ENCODE measurements around the gene IMP3.

The IMP3 gene

GRCh38 chr15:75640483-75641178 is 607 bp upstream of the IMP3 start:
- Histone ChIP-seq H3K18ac (ENCODE audit: low read length) (peak overlapping the region; percentile 59), H3K23ac (ENCODE audit: low read length) (no peak overlapping the region), H3K9ac (ENCODE audit: low read length) (peak overlapping the region; percentile 93), H3K4me2 (ENCODE audit: low read length) (peak overlapping the region; percentile 92), H3K79me2 (ENCODE audit: control insufficient read depth, insufficient read depth, low read length, poor library complexity) (peaks cover 9% of the 10 kb centered on the region), H3K79me1 (ENCODE audit: low read length) (peaks cover 10% of the 10 kb centered on the region), H3K4me1 (ENCODE audit: control insufficient read depth in 1 of 2, insufficient read depth in 2 of 2, low read length in 2 of 2) (peaks cover 0 to 11% of the 10 kb centered on the region in 2 experiments), H3K14ac (ENCODE audit: low read length) (peak overlapping the region; percentile 80), H2BK120ac (ENCODE audit: insufficient read depth, low read length, poor library complexity) (peak overlapping the region; percentile 67), H3K4ac (ENCODE audit: low read depth, low read length) (no peak overlapping the region), H2AFZ (ENCODE audit: insufficient read depth, low read length, poor library complexity) (peak overlapping the region; percentile 91), H3K27me3 (ENCODE audit: insufficient read depth, low read length) (no peaks in the 10 kb centered on the region), H3K4me3 (ENCODE audit: low read depth, low read length) (peak overlapping the region; percentile 76), H2AK5ac (ENCODE audit: low read length) (peak overlapping the region; percentile 75), H4K8ac (ENCODE audit: low read depth, low read length) (peak overlapping the region; percentile 89), H2BK5ac (ENCODE audit: low read depth, low read length, poor library complexity) (peak overlapping the region; percentile 54), H3K9me3 (ENCODE audit: insufficient read depth, low read depth, low read length) (no peaks in the 10 kb centered on the region), H3K36me3 (ENCODE audit: control insufficient read depth in 1 of 2, insufficient read depth in 2 of 2, low read length in 2 of 2) (peaks cover 0 to 4% of the 10 kb centered on the region in 2 experiments), H3K27ac (ENCODE audit: low read depth, low read length) (peak overlapping the region; percentile 69), H4K91ac (ENCODE audit: low read depth, low read length) (peak overlapping the region; percentile 68), H2BK12ac (ENCODE audit: low read length) (no peak overlapping the region), H4K12ac (ENCODE audit: low read depth, low read length) (peak overlapping the region; percentile 49)
- DNase-seq = peak in 1 of 2 donors; percentile 20
- no CpG with 5 or more reads among the region's 17 CpGs for WGBS (ENCODE audit: extremely low coverage, insufficient coverage, insufficient read length)

DNA sequence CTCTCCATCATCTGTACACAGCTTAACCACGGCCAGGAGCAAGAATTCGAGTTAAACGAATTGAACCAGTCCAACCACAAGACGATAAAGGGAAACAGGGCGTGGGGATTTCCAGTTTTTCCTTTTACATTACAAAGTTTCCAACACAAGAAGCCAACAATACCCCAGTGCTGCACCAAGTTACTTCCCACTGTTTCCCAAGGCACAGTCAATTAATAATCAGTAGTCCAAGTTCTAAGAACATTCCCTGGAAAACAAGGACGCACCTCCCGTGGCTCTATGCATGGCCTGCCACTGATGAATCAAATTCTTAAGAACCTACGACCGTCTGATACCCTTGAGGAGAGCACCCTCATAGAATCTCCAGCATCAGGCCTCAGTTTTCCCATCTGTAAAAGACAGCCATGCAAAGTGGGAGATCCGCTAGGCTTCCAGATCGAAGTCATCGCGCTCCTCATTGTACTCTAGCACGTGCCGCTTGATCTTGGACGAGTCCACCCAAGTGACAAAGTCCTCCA is 774 bp downstream of the IMP3 start:
- H3K36me3 ChIP-seq (ENCODE audit: control insufficient read depth in 1 of 2, insufficient read depth in 2 of 2, low read length in 2 of 2) = peaks cover 0 to 4% of the 10 kb centered on the region in 2 experiments
- H4K91ac ChIP-seq (ENCODE audit: low read depth, low read length) = peak overlapping the region; percentile 56
- H4K12ac ChIP-seq (ENCODE audit: low read depth, low read length) = peak overlapping the region; percentile 78
- no peak overlapping the region for H3K27ac ChIP-seq (ENCODE audit: low read depth, low read length)
- WGBS (ENCODE audit: extremely low coverage, insufficient coverage, insufficient read length) = no CpG with 5 or more reads among the region's 16 CpGs
- H3K4me3 ChIP-seq (ENCODE audit: low read depth, low read length) = peak overlapping the region; percentile 99
- peak overlapping the region; percentile 11 for H3K4ac ChIP-seq (ENCODE audit: low read depth, low read length)
- no peak overlapping the region for H2BK12ac ChIP-seq (ENCODE audit: low read length)
- H4K8ac ChIP-seq (ENCODE audit: low read depth, low read length) = peak overlapping the region; percentile 90
- no peak overlapping the region for H3K23ac ChIP-seq (ENCODE audit: low read length)
- H3K9me3 ChIP-seq (ENCODE audit: insufficient read depth, low read depth, low read length) = no peaks in the 10 kb centered on the region
- H3K9ac ChIP-seq (ENCODE audit: low read length) = peak overlapping the region; percentile 94
- H2AK5ac ChIP-seq (ENCODE audit: low read length) = peak overlapping the region; percentile 0
- peak overlapping the region; percentile 84 for H2AFZ ChIP-seq (ENCODE audit: insufficient read depth, low read length, poor library complexity)
- H3K4me2 ChIP-seq (ENCODE audit: low read length) = peak overlapping the region; percentile 96
- peaks cover 9% of the 10 kb centered on the region for H3K79me2 ChIP-seq (ENCODE audit: control insufficient read depth, insufficient read depth, low read length, poor library complexity)
- peaks cover 0 to 11% of the 10 kb centered on the region in 2 experiments for H3K4me1 ChIP-seq (ENCODE audit: control insufficient read depth in 1 of 2, insufficient read depth in 2 of 2, low read length in 2 of 2)
- H2BK5ac ChIP-seq (ENCODE audit: low read depth, low read length, poor library complexity) = no peak overlapping the region
- peaks cover 10% of the 10 kb centered on the region for H3K79me1 ChIP-seq (ENCODE audit: low read length)
- peak; percentile 28 to 58 for DNase-seq
- H3K14ac ChIP-seq (ENCODE audit: low read length) = peak overlapping the region; percentile 67
- peak overlapping the region; percentile 38 for H2BK120ac ChIP-seq (ENCODE audit: insufficient read depth, low read length, poor library complexity)
- no peaks in the 10 kb centered on the region for H3K27me3 ChIP-seq (ENCODE audit: insufficient read depth, low read length)
- peak overlapping the region; percentile 11 for H3K18ac ChIP-seq (ENCODE audit: low read length)

- no peak overlapping the region for H3K23ac ChIP-seq (ENCODE audit: low read length)
- peaks cover 9% of the 10 kb centered on the region for H3K79me2 ChIP-seq (ENCODE audit: control insufficient read depth, insufficient read depth, low read length, poor library complexity)
- peaks cover 10% of the 10 kb centered on the region for H3K79me1 ChIP-seq (ENCODE audit: low read length)
- peaks cover 0 to 4% of the 10 kb centered on the region in 2 experiments for H3K36me3 ChIP-seq (ENCODE audit: control insufficient read depth in 1 of 2, insufficient read depth in 2 of 2, low read length in 2 of 2)
- peaks cover 0 to 11% of the 10 kb centered on the region in 2 experiments for H3K4me1 ChIP-seq (ENCODE audit: control insufficient read depth in 1 of 2, insufficient read depth in 2 of 2, low read length in 2 of 2)
- H3K4me3 ChIP-seq (ENCODE audit: low read depth, low read length) = no peak overlapping the region
- no peak overlapping the region for H3K9ac ChIP-seq (ENCODE audit: low read length)
- no peak overlapping the region for H2AK5ac ChIP-seq (ENCODE audit: low read length)
- H4K12ac ChIP-seq (ENCODE audit: low read depth, low read length) = no peak overlapping the region
- H2BK5ac ChIP-seq (ENCODE audit: low read depth, low read length, poor library complexity) = no peak overlapping the region
- H3K27me3 ChIP-seq (ENCODE audit: insufficient read depth, low read length) = no peaks in the 10 kb centered on the region
- H3K14ac ChIP-seq (ENCODE audit: low read length) = no peak overlapping the region
- H3K4me2 ChIP-seq (ENCODE audit: low read length) = no peak overlapping the region
- no peak overlapping the region for H2BK120ac ChIP-seq (ENCODE audit: insufficient read depth, low read length, poor library complexity)
- no peak overlapping the region for H2AFZ ChIP-seq (ENCODE audit: insufficient read depth, low read length, poor library complexity)
- H4K91ac ChIP-seq (ENCODE audit: low read depth, low read length) = no peak overlapping the region
- no CpG with 5 or more reads among the region's 4 CpGs for WGBS (ENCODE audit: extremely low coverage, insufficient coverage, insufficient read length)
- peak overlapping the region; percentile 65 for H3K18ac ChIP-seq (ENCODE audit: low read length)
- no peak overlapping the region for H4K8ac ChIP-seq (ENCODE audit: low read depth, low read length)
- H3K27ac ChIP-seq (ENCODE audit: low read depth, low read length) = no peak overlapping the region
- no peak for DNase-seq
- no peaks in the 10 kb centered on the region for H3K9me3 ChIP-seq (ENCODE audit: insufficient read depth, low read depth, low read length)
- peak overlapping the region; percentile 17 for H3K4ac ChIP-seq (ENCODE audit: low read depth, low read length)
- no peak overlapping the region for H2BK12ac ChIP-seq (ENCODE audit: low read length)
Measured at GRCh38 chr15:75637245-75638009, 2.6 kb downstream of the IMP3 start.

GRCh38 chr15:75636026-75636425 is 4.0 kb downstream of the IMP3 start:
- no peak for DNase-seq
- Histone ChIP-seq H3K27me3 (ENCODE audit: insufficient read depth, low read length) (no peaks in the 10 kb centered on the region), H3K9me3 (ENCODE audit: insufficient read depth, low read depth, low read length) (no peaks in the 10 kb centered on the region), H3K23ac (ENCODE audit: low read length) (no peak overlapping the region), H3K18ac (ENCODE audit: low read length) (no peak overlapping the region), H3K14ac (ENCODE audit: low read length) (no peak overlapping the region), H3K27ac (ENCODE audit: low read depth, low read length) (no peak overlapping the region), H4K8ac (ENCODE audit: low read depth, low read length) (no peak overlapping the region), H2BK5ac (ENCODE audit: low read depth, low read length, poor library complexity) (no peak overlapping the region), H3K36me3 (ENCODE audit: control insufficient read depth in 1 of 2, insufficient read depth in 2 of 2, low read length in 2 of 2) (peaks cover 0 to 4% of the 10 kb centered on the region in 2 experiments), H3K4me2 (ENCODE audit: low read length) (no peak overlapping the region), H3K79me1 (ENCODE audit: low read length) (peaks cover 10% of the 10 kb centered on the region), H3K4ac (ENCODE audit: low read depth, low read length) (no peak overlapping the region), H2AFZ (ENCODE audit: insufficient read depth, low read length, poor library complexity) (no peak overlapping the region), H2BK120ac (ENCODE audit: insufficient read depth, low read length, poor library complexity) (no peak overlapping the region), H4K12ac (ENCODE audit: low read depth, low read length) (no peak overlapping the region), H3K9ac (ENCODE audit: low read length) (no peak overlapping the region), H3K4me3 (ENCODE audit: low read depth, low read length) (no peak overlapping the region), H2AK5ac (ENCODE audit: low read length) (no peak overlapping the region), H2BK12ac (ENCODE audit: low read length) (no peak overlapping the region), H3K4me1 (ENCODE audit: control insufficient read depth in 1 of 2, insufficient read depth in 2 of 2, low read length in 2 of 2) (peaks cover 0 to 11% of the 10 kb centered on the region in 2 experiments), H4K91ac (ENCODE audit: low read depth, low read length) (no peak overlapping the region), H3K79me2 (ENCODE audit: control insufficient read depth, insufficient read depth, low read length, poor library complexity) (peaks cover 9% of the 10 kb centered on the region)
- no CpG with 5 or more reads among the region's 6 CpGs for WGBS (ENCODE audit: extremely low coverage, insufficient coverage, insufficient read length)

Data from trophoblast cell (in vitro differentiated cells and primary cell).